Hepatocyte (in vitro differentiated cells): ENCODE measurements around the gene TMBIM1.

Experiments
- CTCF ChIP-seq: fragments of 200-600 bp; sonication (generic); IDR thresholded peaks from 2 replicates; pipeline ENCODE4 v1.5.1; 2016; ENCODE audit warnings: antibody characterized with exemption, mild to moderate bottlenecking; ENCODE audit not compliant: poor library complexity
- EZH2 ChIP-seq: fragments of 200-600 bp; sonication (generic); IDR thresholded peaks from 2 replicates; pipeline ENCODE4 v1.6.1; 2016; ENCODE audit warnings: antibody characterized with exemption, mild to moderate bottlenecking, borderline replicate concordance
- EZH2phosphoT487 ChIP-seq: fragments of 200-600 bp; sonication (generic); IDR thresholded peaks from one replicate; pipeline ENCODE4 v1.6.1; 2018; ENCODE audit warnings: antibody characterized with exemption, mild to moderate bottlenecking, low read depth, moderate library complexity; ENCODE audit not compliant: unreplicated experiment, severe bottlenecking

- TF ChIP-seq EZH2 (no peak), CTCF (no peak), EZH2phosphoT487 (no peak)
These were observed 3.9 kb upstream of the TMBIM1 start for GRCh38 chr2:218296200-218296599.
